GM18498 (cell line): Measurements from ENCODE around the gene DDIT3.

Source experiments
- ATAC-seq: cut with Tn5 transposase; IDR thresholded peaks from one replicate; pipeline ENCODE4 v1.9.1; 2021; ENCODE audit warnings: mild to moderate bottlenecking, moderate library complexity; ENCODE audit not compliant: unreplicated experiment

The DDIT3 gene

DNA sequence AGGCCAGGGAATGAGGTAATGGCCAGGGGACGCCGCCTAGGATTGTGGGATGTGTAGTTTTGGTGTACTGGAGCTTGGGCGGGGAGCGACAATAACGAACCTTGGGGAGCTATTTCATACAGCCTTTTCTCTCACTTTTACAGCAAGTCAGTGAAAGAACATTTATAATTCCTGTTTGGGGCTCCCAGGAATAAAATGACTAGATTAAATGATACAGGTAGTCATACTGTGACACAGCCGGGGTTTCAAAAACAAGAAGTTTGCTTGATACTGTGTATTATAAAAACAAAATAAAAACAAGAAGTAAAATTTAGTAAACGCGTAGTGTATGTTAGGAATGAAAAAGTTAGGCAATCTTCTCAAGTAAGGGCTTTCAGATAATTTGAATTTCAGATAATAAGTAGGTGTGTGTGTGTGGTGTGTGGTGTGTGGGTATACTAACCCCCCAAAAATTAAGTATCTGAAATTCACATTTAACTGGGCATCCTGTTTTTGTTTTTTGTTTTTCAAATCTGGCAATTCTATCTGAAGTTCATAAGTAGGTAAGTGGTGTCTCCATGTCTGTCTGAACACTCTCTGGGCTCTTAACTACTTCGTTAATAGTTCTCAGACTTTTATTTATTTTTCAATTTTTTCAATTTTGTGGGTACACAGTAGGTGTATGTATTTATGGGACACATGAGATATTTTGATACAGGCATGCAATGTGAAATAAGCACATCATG, 27.1 kb upstream of the DDIT3 start:
- ATAC-seq, result no peak

DNA sequence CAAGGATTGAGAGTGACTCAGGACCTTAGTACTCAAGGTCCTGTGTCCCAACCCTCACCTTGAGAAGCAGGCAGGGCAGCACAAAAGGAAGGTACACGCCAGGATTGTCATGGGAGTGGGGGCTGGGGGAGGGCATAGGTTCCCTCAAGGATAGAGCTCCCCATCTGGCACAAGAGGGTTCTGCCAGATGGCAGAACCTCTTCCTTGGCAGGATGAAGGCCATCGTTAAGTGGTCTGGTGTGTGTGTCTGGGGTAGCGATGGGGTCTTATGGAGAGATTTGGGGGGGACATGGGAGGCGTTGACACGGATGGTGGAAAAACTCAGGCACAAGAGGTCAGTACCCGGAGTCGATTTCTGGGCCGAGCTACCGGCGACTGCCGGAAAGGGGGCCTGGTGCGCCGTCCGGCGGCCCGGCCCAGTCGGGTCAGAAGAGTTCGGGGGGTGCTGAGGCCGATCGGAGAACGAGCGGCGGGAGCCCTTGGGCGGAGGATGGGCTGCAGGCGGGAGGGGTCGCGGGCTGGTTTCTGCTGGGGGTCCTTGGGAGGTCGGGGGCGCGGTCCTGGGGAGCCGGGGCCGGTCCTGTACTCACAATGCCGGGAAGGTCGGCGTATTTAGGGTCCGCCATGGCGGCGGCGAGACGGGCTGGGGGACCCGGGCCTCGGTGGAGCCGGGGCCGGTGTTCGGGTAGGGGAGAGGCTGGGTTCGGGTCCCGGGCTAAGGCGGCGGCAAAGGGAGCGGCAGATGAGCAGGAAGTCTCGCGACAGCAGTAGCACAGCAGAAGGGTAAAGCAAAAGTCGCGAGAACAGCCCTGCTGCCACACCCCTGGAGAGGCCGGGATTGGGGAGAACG, 26.3 kb upstream of the DDIT3 start, which contains the start of gene DCTN2:
Gene DCTN2, minus strand, starts transcription at position 755 of the 850 bp plus-strand sequence. Its CDS starts 129 bp downstream, at position 626.
- ATAC-seq, result peak; percentile 98

DNA sequence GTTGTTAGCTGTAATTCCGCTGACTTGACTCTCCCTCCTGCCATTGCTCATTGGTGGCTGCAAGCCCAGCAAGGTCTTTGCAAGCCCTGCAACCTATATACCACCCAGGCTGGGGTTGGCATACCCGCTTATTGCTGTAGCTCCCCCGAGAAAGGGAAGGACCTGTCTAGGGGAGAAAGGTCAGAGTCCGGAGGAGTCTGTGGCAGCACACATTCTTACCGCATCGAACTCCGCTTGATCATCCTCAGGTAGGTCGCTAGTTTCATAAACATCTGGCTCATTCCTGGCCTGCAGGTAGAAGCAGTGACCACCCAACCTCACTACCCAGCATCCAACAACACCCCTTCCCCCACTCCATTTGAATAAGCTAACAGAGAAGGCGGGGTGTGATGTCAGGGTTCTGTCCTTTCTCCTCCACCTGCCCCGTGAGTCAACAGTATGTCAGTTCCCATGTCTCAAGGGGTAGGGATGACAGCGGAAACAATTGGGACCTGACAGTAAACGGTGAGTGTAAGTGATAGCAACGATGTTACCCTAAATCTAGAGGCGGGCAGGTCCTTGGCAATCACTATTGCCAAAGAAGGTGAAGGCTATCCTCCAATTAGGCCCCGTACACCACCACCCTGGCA, 25.6 kb upstream of the DDIT3 start:
- no peak for ATAC-seq

DNA sequence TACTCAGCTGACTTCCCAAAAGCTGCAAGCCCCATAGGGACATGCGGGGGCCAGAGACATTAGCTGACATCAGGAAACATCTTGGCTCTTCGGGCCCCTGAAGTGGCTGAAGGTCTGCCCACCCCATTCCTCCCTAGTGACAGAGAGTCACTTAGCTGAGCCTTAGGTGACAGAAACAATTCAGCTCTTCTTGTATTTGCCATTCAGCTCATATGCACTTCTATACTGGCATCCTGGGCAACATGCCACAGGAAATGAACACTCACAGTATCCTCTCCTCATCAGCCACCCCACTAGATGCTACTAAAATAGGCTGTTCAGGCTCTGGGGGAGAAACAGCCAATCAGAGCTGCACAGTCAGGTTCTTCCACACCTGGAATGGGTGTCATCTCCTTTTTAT, 23.3 kb upstream of the DDIT3 start:
- no peak for ATAC-seq

DNA sequence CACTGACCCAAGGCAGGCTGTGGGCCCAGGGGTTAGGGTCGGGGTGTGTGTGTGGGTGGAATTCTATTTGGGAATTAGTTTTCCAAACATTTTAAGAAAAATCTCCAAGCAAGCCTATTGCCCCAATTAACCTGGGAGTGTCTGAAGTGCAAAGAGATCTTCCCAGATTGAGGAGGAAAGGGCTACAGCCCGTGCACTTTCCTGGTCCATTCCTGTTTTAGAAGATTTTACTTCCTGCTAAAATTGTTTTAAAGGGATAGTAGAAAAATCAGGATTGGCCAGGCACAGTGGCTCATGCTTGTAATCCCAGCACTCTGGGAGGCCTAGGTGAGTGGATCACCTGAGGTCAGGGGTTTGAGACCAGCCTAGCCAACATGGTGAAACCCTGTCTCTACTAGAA, 21.4 kb upstream of the DDIT3 start:
- no peak for ATAC-seq

DNA sequence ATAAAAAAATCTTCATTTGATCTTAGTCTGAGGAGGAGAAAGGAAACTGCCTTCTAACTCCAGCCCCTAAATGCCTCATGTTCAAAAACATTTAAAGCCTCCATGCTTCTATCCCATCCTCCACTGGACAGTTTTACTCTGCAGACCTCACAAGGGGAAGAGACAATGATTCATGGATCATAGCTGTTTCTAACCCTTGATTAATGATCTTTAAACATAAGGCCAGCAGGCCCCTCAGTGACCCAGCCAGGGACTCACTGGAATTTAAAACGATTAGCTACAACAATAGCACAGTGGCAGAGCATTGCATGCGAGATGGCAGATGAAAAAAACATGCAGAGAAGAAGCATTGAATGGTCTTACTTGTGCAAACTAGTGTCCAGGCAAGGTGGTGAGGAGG, 20.7 kb upstream of the DDIT3 start:
- ATAC-seq, result no peak

DNA sequence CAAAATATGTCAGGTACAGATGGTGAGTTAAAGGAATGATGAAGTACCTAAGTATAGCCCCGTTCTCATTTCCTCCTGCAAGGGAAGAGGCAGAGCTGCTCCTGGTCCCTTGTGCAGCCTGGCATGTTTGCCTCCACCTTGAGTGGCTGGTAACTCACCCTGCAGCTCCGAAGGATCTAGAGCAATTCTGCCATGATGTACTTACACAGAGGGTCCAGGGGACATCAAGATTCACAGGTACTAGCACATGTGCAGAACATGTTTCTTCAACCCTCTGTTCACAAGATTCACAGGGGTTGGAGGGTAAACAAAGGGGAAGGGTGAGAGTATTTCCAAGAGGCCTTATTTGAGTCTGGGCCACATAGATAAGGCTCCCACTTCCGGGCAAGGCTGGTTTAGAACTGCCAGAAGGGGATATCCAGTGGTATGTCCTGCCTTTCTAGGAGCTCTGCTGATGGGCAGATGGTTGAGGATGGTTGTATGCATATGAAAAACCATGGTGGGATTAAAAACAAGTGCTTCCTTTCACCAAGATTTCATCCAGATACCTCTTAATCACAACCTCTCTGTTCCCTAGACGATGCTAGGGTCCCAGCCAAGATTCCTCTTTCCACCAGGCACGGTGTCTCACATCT, 18.9 kb upstream of the DDIT3 start:
- no peak for ATAC-seq

DNA sequence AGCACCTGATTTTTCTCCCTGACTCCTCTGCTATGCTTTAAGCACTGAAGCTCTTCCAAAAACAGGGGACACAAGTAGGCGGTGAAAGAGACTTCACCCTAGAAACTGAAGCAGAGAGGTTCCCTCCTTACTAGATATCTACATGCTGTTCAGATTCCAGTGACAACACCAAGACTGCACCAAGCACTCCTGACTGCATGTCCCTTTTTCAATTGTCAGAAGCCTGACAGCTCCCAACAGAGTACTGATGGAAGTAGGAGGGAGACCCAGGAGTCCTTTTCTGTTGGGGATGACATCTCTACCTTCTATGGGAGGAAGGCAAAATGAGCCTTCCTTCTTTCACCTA, 16.3 kb upstream of the DDIT3 start:
- ATAC-seq, result no peak

DNA sequence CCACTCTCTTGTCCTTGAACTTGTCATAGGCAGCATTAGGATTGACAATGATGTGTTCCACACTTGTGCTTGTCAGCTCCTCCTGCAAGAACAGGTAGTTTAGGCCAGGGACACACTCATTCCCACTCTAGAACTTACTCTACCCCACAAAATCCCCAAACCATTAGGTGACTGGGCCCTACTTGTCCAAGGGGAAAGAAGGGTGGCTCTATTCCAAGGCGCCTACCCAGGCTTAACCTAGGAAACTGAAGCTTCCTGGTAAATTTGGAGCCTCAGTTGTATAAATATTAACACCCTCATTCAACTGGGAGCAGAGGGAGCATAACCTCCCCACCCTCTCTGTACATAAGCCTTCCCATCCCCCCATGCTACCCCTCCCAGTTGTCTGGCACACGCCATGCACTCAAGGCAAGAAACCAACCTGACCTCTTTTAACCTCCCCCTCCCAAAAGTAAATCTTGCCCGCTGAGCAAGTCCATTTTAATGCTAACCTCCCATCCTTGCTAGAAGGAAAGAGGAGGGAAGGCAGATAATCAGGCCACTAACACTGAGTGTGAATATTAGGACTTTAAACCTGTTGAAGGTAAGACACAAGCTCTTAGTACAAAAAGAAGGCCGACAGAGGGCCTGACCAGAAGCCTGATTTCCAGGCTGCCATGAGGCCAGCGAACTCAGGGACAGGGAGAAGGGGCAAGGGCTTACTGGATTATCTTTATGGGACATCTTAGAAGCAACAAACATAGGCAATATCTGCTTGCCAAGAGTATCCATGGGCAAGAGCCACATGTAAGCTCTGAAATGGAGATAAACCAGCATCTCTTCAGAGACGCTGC, 15.7 kb upstream of the DDIT3 start:
- no peak for ATAC-seq

DNA sequence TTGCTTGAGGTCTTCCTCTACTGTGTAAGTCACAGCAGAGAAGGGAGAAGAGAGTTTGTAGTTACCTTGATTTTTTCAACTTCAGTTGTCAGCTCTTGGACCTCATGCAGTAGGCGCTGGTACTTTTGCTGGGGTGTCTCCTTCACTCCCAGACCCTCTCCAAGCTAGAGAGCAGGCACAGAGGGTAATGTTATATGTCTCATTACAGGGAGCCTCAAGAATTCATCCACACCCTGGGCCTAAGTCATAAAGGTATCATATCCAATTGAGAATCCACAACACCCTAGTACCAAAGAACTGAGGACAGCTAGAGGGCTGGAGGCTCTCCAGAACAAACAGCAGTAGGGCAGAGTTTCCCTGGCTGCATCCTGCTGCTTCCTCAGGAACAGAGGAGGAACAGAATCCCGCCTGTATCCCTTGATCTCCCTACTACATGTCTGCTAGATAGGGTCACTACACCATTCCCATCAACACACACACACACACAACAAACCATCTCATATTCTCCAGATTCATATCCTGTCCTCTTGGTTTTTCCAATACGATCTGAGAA, 14.8 kb upstream of the DDIT3 start:
- ATAC-seq, result no peak

DNA sequence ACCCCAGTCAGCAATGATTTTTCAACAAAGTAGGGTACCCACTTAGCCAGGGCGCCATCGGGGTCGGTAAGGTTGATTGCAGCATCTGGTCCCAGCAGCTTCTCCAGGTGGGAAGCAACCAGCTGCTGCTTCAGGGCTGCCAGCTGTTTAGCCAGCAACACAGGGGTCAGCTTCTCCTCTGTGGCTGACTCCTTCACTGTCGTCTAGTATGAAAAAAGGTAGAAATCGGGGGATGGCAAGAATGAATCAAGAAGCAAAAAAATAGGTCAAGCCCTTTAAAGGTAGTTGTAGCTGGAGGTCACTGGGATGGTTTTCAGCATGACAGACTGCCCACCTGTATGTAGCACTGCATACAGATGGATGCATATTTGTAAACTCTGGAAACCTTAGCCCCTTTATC, 13.9 kb upstream of the DDIT3 start:
- no peak for ATAC-seq

DNA sequence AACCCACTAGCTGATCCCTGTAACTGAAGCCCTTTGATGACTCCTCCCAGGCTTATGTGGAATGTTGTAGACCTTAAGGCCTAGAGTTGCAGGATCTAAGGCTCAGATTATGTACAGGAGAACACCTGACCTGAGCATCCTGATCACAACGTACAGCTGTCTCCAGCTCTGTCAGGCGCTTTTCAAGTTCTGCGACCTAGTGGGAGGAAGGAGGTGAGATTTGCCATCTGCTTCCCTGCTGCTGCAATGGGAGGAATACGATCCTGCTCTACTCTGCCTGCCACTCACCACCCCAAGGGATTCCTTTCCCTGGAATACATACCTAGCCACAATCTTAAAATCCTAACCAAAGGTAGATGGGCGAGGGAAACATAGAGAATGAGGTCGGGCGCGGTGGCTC, 12.8 kb upstream of the DDIT3 start:
- no peak for ATAC-seq

DNA sequence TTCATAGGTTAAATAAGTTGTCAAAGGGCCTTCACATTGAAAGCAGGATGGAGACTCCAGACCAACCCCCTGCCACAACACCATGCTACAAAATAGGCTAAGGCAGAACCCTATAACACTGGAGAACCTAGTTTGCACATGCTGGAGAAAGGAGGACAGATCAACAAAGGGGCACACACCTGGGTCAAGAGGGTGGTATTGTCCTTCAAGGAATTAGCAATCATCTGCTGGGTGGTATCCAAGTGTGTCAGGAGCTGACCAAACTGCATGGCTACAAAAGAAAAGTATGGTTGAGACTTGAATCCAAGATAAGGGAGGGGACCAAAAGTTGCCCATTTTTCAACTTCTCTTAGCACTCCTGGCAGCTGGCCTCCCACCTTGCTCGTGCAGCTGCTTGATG, 11.5 kb upstream of the DDIT3 start:
- no peak for ATAC-seq

DNA sequence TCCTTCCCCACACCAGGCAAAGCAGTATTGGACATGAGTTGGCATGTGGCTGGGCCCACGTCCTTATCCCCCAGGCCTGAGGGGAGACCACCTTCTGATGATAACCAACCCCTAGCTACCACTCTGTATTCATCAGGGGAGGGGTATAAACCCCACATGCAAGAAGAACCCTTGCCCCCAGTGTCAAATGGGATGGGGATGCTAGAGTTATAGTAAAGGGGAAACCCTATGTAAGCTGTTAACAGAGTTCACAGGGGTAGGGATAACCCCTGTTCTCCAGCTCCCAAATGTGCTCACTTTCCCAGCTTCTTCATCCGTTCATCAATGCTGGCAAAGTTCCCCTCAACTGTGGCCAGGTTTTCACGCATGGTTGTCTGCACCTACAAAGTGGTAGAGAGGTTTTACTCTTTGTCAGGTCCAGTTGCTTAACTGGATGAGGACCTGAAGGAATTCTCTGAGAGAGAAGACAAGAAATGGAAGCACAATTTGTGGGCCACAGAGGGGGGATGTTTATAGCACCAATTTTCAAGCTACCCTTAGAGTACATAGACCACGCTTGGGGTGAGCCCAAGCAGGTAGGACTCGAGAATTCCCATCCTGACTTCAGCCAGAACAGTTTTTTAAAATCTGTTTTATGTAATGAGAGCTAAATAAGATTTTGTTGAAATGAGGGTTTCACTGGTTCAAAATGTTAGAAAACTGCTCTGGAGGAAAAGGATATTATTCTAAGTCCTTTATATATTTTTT, 10.3 kb upstream of the DDIT3 start:
- ATAC-seq, result no peak

DNA sequence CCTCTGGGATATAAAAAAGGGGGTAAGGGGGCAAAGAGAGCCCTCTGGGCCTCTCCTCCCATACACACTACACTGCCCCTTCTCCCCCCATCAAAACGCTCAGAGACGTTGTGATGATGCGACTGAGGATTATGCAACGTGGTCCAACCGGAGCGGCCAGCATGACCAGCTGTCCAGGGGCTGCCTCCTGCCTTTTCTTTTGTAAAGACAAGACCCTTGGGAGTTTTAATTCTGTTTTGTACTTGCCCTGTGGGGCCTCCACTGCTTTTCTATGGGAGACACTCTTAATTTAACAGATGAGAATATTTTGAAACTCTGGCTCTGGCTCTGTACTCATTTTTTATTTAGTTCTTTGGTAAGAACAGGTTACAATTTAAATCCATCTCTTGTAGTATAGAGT, 9.5 kb upstream of the DDIT3 start:
- ATAC-seq, result no peak

DNA sequence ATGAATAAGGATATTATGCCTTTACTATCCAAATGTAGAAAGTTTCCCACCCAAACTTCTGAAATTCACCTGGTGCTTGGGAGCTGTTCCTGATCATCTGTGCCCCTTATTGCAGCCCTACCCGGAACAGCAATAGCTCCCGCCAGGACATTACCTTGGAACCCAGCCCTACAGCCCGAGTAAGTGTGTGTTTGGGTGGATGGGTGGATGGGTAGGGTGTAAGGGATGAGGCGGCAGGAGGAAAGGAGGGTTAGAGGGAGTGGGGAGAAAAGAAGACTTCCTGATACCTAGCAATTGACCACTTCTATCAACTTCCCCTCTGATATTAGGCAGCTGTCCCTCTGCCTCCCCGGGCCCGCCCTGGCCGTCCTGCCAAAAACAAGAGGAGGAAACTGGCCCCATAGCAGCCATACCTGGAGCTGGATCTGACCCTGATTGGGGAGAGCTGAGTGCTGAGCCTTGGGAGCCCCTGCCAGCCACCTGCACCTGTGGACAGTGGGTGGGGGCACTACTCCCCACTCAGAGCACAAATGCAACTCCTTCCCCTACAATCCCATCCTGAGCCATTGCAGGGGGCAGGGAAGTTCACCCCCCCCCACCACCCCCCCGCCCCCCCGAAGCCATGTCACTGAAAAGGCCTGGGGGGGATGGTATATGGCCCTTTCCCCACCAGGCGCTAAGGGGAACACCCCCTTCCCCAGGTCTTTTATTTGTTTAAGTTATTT, 8.7 kb upstream of the DDIT3 start:
- ATAC-seq, result no peak

DNA sequence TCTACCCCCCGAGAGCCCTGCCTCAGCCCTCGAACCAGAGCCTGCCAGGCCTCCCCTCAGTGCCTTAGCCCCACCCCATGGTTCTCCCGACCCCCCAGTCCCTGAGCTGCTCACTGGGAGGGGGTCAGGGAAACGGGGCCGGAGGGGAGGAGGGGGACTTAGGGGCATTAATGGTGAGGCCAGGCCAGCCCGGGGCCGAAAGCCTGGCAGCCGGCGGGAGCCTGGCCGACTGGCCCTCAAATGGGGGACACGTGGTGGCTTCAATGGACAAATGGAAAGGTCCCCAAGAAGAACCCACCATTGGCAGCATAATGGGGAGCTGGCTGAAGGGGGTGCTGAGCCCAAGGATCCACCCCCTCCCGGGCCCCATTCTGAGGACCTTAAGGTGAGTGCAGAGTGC, 7.9 kb upstream of the DDIT3 start:
- ATAC-seq, result no peak

DNA sequence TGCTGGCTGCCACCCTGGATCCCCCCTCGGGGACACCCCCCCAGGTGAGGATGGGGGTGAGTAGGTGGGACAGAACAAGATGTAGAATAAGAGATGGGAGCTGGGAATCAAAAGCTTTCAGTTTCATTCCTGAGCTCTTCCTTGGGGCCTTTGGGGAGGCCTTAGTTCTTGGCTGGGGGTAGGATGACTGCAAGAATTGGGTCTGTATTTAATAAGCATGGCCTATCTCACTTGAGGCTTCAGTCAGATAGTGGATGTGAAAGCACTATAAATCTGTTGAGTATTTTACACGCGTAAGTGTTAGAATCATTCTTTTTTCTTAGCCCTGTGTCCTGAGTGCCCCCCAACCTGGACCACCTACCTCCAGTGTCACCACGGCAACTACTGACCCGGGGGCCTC, 6.9 kb upstream of the DDIT3 start:
- ATAC-seq, result no peak
